GM21786 (cell line): ENCODE results near the gene SCN4A.
"Not testable (repeated sequence)": the region's sequence is repeated elsewhere in the genome, so short reads cannot be mapped to it uniquely, and the experiment has no call there.

Source experiments
- ATAC-seq: cut with Tn5 transposase; IDR thresholded peaks from one replicate; pipeline ENCODE4 v1.9.1; 2021; ENCODE audit not compliant: unreplicated experiment

Gene SCN4A

GRCh38 chr17:63889026-63889848 is 83.5 kb downstream of the SCN4A start:
- not testable (repeated sequence) for ATAC-seq
